GM18858 (cell line): ENCODE data around the gene TBX10.
"Not testable (repeated sequence)": the region's sequence is repeated elsewhere in the genome, so short reads cannot be mapped to it uniquely, and the experiment has no call there.

Experiments used
- ATAC-seq: cut with Tn5 transposase; IDR thresholded peaks from one replicate; pipeline ENCODE4 v1.9.1; 2021; ENCODE audit not compliant: unreplicated experiment

The TBX10 gene

GRCh38 chr11:67664696-67665540 is 25.4 kb upstream of the TBX10 start:
- ATAC-seq = no peak

GRCh38 chr11:67664213-67664585 is 24.6 kb upstream of the TBX10 start:
- ATAC-seq = no peak

- ATAC-seq = no peak
Measured at GRCh38 chr11:67663532-67664212, 24.1 kb upstream of the TBX10 start.

- ATAC-seq = no peak
Measured at GRCh38 chr11:67662835-67663531, 23.4 kb upstream of the TBX10 start.

GRCh38 chr11:67662142-67662834 is 22.7 kb upstream of the TBX10 start:
- ATAC-seq = no peak

GRCh38 chr11:67660752-67661151 is 21.2 kb upstream of the TBX10 start:
- ATAC-seq = not testable (repeated sequence)

GRCh38 chr11:67659651-67660165 is 20.1 kb upstream of the TBX10 start:
- not testable (repeated sequence) for ATAC-seq

GRCh38 chr11:67657300-67657699 is 17.7 kb upstream of the TBX10 start:
- no peak for ATAC-seq

GRCh38 chr11:67656278-67656922 is 16.8 kb upstream of the TBX10 start:
- no peak for ATAC-seq

- no peak for ATAC-seq
Measured at GRCh38 chr11:67654225-67654624, 14.7 kb upstream of the TBX10 start.

GRCh38 chr11:67652965-67653845 is 13.6 kb upstream of the TBX10 start:
- no peak for ATAC-seq

GRCh38 chr11:67651976-67652781 is 12.6 kb upstream of the TBX10 start:
- no peak for ATAC-seq

- no peak for ATAC-seq
Measured at GRCh38 chr11:67649634-67650510, 10.3 kb upstream of the TBX10 start.

- no peak for ATAC-seq
Measured at GRCh38 chr11:67648796-67649613, 9.4 kb upstream of the TBX10 start.

- no peak for ATAC-seq
Measured at GRCh38 chr11:67648140-67648795, 8.7 kb upstream of the TBX10 start.

- no peak for ATAC-seq
Measured at GRCh38 chr11:67647471-67647870, 7.9 kb upstream of the TBX10 start.
